HepG2 (cell line): Measurements from ENCODE around the gene DPPA2. TPM values are rescaled to one million over a fixed set of nuclear protein-coding genes. Genes with fewer than 3 reads are reported as not detected.

Experiments used
- ATAC-seq: fragments of 200-7000 bp; cut with Tn5 transposase; 3 replicates; pipeline ENCODE4 v1.9.1; 2020; ENCODE audit warnings: mild to moderate bottlenecking, moderate library complexity
- BruUV-seq: library from RNA; stranded (reverse); fragments of 400-500 nt; replicated peaks from 2 replicates; lab custom pipeline; 2021; lab: Mats Ljungman, UMichigan
- CTCF ChIA-PET: fragments of 300-600 bp; formaldehyde crosslinking; extraction: SDS; loops from one replicate; lab custom pipeline; 2021; ENCODE audit warnings: low total read pairs, inconsistent platforms, low intra/inter-chr PET ratio; lab: Yijun Ruan, JAX
- POLR2A ChIA-PET: fragments of 350-600 bp; sonication (Branson Sonifier 250); formaldehyde crosslinking; loops from one replicate; lab custom pipeline; 2020; ENCODE audit warnings: antibody characterized with exemption, inconsistent platforms; lab: Yijun Ruan, JAX
- DNase-seq: peaks from one replicate; pipeline ENCODE4 v3.0.0-alpha.2; 2015; ENCODE audit warnings: low spot score
- FAIRE-seq: peaks from 3 replicates; lab custom pipeline; 2011; peaks lifted over from hg19 to GRCh38; lab: Jason Lieb, UNC
- H2AFZ ChIP-seq: one replicate; pipeline ENCODE4 v1.6.1; 2011; ENCODE audit warnings: low read length, inconsistent platforms
- H3K27ac ChIP-seq: fragments of 300-600 bp; 3 replicates; pipeline ENCODE4 v1.8.0; 2011; ENCODE audit warnings: mixed run types, mild to moderate bottlenecking, mixed read lengths, low read length, inconsistent platforms; ENCODE audit not compliant: insufficient read depth; ENCODE audit errors: extremely low read length
- H3K27me3 ChIP-seq, 2 experiments: fragments of 200-600 bp in 1 of 2; 2 replicates in 1 of 2; 3 replicates in 1 of 2; pipeline versions ENCODE4 v1.6.0 to v1.8.0; 2011; ENCODE audit warnings: low read length in 2 of 2, mild to moderate bottlenecking in 2 of 2, moderate library complexity in 2 of 2, inconsistent platforms in 1 of 2; ENCODE audit not compliant: insufficient read depth in 2 of 2, control insufficient read depth in 1 of 2
- H3K36me3 ChIP-seq, 2 experiments: fragments of 200-600 bp in 1 of 2; replicated peaks in 1 of 2; 2 replicates in 1 of 2; 3 replicates in 1 of 2; pipeline versions ENCODE4 v1.5.1 to v1.8.0; 2011; ENCODE audit warnings: low read length in 2 of 2, inconsistent platforms in 1 of 2; ENCODE audit not compliant: insufficient read depth in 2 of 2, control insufficient read depth in 1 of 2
- H3K4me1 ChIP-seq: 2 replicates; pipeline ENCODE4 v1.5.1; 2012; ENCODE audit warnings: low read length, inconsistent platforms; ENCODE audit not compliant: insufficient read depth
- H3K4me2 ChIP-seq: 2 replicates; pipeline ENCODE4 v1.6.0; 2011; ENCODE audit warnings: low read depth, low read length, inconsistent platforms
- H3K4me3 ChIP-seq, 3 experiments: fragments of 200-600 bp in 1 of 3; sonication (generic), shearing (Covaris generic) in 1 of 3; replicated peaks in 1 of 3; 2 replicates each; pipeline ENCODE4 v1.5.1; 2011 to 2016; ENCODE audit warnings: low read length in 3 of 3, inconsistent platforms in 2 of 3, low read depth in 2 of 3, mild to moderate bottlenecking in 2 of 3, control low read depth in 1 of 3, mixed read lengths in 1 of 3; ENCODE audit not compliant: insufficient read depth in 1 of 3
- H3K79me2 ChIP-seq: one replicate; pipeline ENCODE4 v1.6.1; 2011; ENCODE audit warnings: low read length, inconsistent platforms; ENCODE audit not compliant: insufficient read depth
- H3K9ac ChIP-seq: 2 replicates; pipeline ENCODE4 v1.6.0; 2011; ENCODE audit warnings: mild to moderate bottlenecking, low read depth, low read length, inconsistent platforms; ENCODE audit not compliant: insufficient read depth
- H3K9me3 ChIP-seq: 2 replicates; pipeline ENCODE4 v1.5.1; 2012; ENCODE audit warnings: mild to moderate bottlenecking, low read length
- H4K20me1 ChIP-seq: 2 replicates; pipeline ENCODE4 v1.6.0; 2011; ENCODE audit warnings: inconsistent platforms, mild to moderate bottlenecking, low read length, moderate library complexity; ENCODE audit not compliant: insufficient read depth
- AKAP8 ChIP-seq: sonication (generic); formaldehyde crosslinking; IDR thresholded peaks from 2 replicates; pipeline ENCODE4 v1.5.1; 2020; ENCODE audit warnings: mild to moderate bottlenecking, missing genetic modification reagents
- BRCA1 ChIP-seq: sonication (generic); formaldehyde crosslinking; IDR thresholded peaks from 2 replicates; pipeline ENCODE4 v1.4.0; 2020; ENCODE audit warnings: missing genetic modification reagents
- CBX2 ChIP-seq, 2 experiments: fragments of 200-600 bp in 1 of 2; sonication (generic); formaldehyde crosslinking in 1 of 2; IDR thresholded peaks; 2 replicates each; pipeline versions ENCODE4 v1.7.0 to v1.8.1; 2018 to 2022; ENCODE audit warnings: low read depth in 2 of 2, low read length in 1 of 2, mild to moderate bottlenecking in 1 of 2, missing genetic modification reagents in 1 of 2
- JUNB ChIP-seq: sonication (generic); formaldehyde crosslinking; IDR thresholded peaks from 2 replicates; pipeline ENCODE4 v1.8.0; 2022; ENCODE audit warnings: missing genetic modification reagents, mild to moderate bottlenecking, borderline replicate concordance
- KDM5B ChIP-seq: sonication (generic); formaldehyde crosslinking; IDR thresholded peaks from 2 replicates; pipeline ENCODE4 v1.4.0; 2020; ENCODE audit warnings: missing genetic modification reagents, mild to moderate bottlenecking, borderline replicate concordance
- KLF13 ChIP-seq: sonication (generic); formaldehyde crosslinking; IDR thresholded peaks from 2 replicates; pipeline ENCODE4 v1.4.0; 2020; ENCODE audit warnings: mild to moderate bottlenecking, missing genetic modification reagents
- NCOR1 ChIP-seq: fragments of 200-600 bp; sonication (generic); IDR thresholded peaks from 2 replicates; pipeline ENCODE4 v1.7.0; 2017; ENCODE audit warnings: antibody characterized with exemption, low read length, borderline replicate concordance
- NFIC ChIP-seq: IDR thresholded peaks from 2 replicates; pipeline ENCODE4 v1.6.1; 2012; ENCODE audit warnings: mild to moderate bottlenecking, low read length, inconsistent platforms
- PAF1 ChIP-seq: IDR thresholded peaks from 2 replicates; pipeline ENCODE4 v1.6.1; 2016; ENCODE audit warnings: missing genetic modification reagents, missing compliant biosample characterization
- POLR2A ChIP-seq, 2 experiments: IDR thresholded peaks; 2 replicates each; pipeline ENCODE4 v1.6.1; 2011; ENCODE audit warnings: low read depth in 2 of 2, low read length in 2 of 2, mild to moderate bottlenecking in 1 of 2, moderate library complexity in 1 of 2; ENCODE audit not compliant: insufficient read depth in 1 of 2
- SNAI1 ChIP-seq: sonication (generic); formaldehyde crosslinking; IDR thresholded peaks from 2 replicates; pipeline ENCODE4 v1.5.0; 2020; ENCODE audit warnings: mild to moderate bottlenecking, missing genetic modification reagents, borderline replicate concordance
- SP1 ChIP-seq, 2 experiments: fragments of 450-650 bp in 1 of 2; sonication (generic) in 1 of 2; formaldehyde crosslinking in 1 of 2; IDR thresholded peaks; 2 replicates each; pipeline versions ENCODE4 v1.4.0 to v1.6.1; 2016 to 2020; ENCODE audit warnings: missing genetic modification reagents in 1 of 2
- TRIM24 ChIP-seq: sonication (generic); formaldehyde crosslinking; IDR thresholded peaks from 2 replicates; pipeline ENCODE4 v1.8.0; 2022; ENCODE audit warnings: mild to moderate bottlenecking, missing genetic modification reagents
- ZNF460 ChIP-seq: sonication (generic); formaldehyde crosslinking; IDR thresholded peaks from 2 replicates; pipeline ENCODE4 v1.5.1; 2020; ENCODE audit warnings: missing genetic modification reagents, mild to moderate bottlenecking, borderline replicate concordance
- ZNF605 ChIP-seq: sonication (generic); formaldehyde crosslinking; IDR thresholded peaks from 2 replicates; pipeline ENCODE4 v1.8.0; 2022; ENCODE audit warnings: mild to moderate bottlenecking, missing genetic modification reagents
- ZNF761 ChIP-seq: sonication (generic); formaldehyde crosslinking; conservative IDR thresholded peaks from 2 replicates; pipeline ENCODE4 v1.4.0; 2020; ENCODE audit warnings: mild to moderate bottlenecking, missing genetic modification reagents
- in situ Hi-C: cut with HindIII; loops from 2 replicates; pipeline ENCODE4 v1.10.0; 2017; ENCODE audit warnings: low pct_unique_long_range_greater_than_20kb; ENCODE audit not compliant: extremely low pct_ligation_motif_present
- intact Hi-C: fragments of 100-400 bp; cut with micrococcal nuclease; formaldehyde crosslinking; loops from one replicate; pipeline ENCODE4 v1.10.0; 2022; ENCODE audit not compliant: unreplicated experiment
- polyA plus RNA-seq, 8 experiments: library from polyadenylated mRNA; depleted of rRNA in 3 of 8; stranded (reverse) in 7 of 8; unstranded in 1 of 8; fragments of >200 nt; fragmentation: Illumina TruSeq in 4 of 8; extraction: Trizol in 4 of 8; gene quantifications; 2 replicates each; pipeline versions ENCODE4 v1.2.1 to v1.2.3, GENCODE V29; 2011 to 2016; ENCODE audit warnings: low read depth in 4 of 8, missing spikeins in 1 of 8, mixed read lengths in 1 of 8; ENCODE audit not compliant: insufficient read depth in 1 of 8
- total RNA-seq, 5 experiments: library from RNA; depleted of rRNA; stranded (reverse); fragments of >200 nt; fragmentation: Illumina TruSeq; extraction: Trizol; gene quantifications; 2 replicates each; pipeline ENCODE4 v1.2.3, GENCODE V29; 2016; ENCODE audit warnings: low read depth in 1 of 5
- TF ChIP-seq, protein P1 (sequence below): sonication (generic); formaldehyde crosslinking; IDR thresholded peaks from 2 replicates; pipeline ENCODE4 v1.8.1; 2023; ENCODE audit warnings: mild to moderate bottlenecking, moderate library complexity, missing genetic modification reagents
- TF ChIP-seq, protein P2 (sequence below): IDR thresholded peaks from 2 replicates; pipeline ENCODE4 v1.6.1; 2016; ENCODE audit warnings: missing compliant biosample characterization, missing genetic modification reagents, borderline replicate concordance
- TF ChIP-seq, protein P3 (sequence below), 2 experiments: IDR thresholded peaks; 2 replicates each; pipeline ENCODE4 v1.6.1; 2011 to 2012; ENCODE audit warnings: low read length in 2 of 2, borderline replicate concordance in 1 of 2, low read depth in 1 of 2, mild to moderate bottlenecking in 1 of 2, moderate library complexity in 1 of 2

Gene DPPA2
- total and polyA plus RNA-seq, 2 of the 13 experiments (the other 11 are each of a cell fraction or from before 2014, with no cell fraction given) = not detected

DNA sequence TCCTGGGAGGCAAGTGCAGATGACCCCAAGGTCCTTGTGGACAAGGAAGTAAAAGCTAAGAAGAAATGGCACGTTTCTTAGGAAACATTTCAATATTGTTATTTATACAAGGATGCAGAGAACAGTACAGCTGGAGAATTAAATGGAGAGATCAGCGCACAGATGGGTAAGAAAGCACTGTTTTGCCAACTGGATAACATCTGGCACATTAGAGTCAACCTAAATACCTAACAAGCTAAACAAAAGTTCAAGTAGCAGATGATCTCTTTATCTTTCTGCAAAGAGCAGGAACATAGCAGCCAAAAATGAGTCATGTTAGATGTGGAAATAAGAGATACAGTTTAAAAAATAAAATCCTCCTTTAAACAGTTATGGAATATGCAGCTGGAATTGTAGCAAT lies 36.7 kb upstream of the DPPA2 start (continued):
- no peak for TF ChIP-seq AKAP8 (CRISPR knock-in tag)
- no peak for TF ChIP-seq TRIM24
- TF ChIP-seq BRCA1 (CRISPR knock-in tag) = no peak
- TF ChIP-seq, protein P1, sequence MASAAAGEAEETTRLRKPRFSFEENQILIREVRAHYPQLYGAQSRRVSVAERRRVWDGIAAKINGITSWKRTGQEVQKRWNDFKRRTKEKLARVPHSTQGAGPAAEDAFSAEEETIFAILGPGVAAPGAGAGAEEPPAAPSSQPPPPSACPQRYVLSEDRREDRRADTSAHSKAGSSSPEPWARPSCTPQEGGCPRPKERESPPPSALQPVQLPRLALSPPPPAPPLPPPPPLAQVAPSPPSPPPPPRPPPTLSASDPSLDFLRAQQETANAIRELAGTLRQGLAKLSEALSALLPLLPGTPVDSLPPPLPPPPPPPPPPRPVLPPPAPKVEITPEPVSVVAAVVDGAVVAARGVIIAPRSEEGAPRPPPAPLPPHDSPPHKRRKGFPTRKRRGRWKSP (CRISPR knock-in tag) = no peak
- no peak for TF ChIP-seq ZNF605 (CRISPR knock-in tag)
- TF ChIP-seq, all 625 proteins: peak for 0

DNA sequence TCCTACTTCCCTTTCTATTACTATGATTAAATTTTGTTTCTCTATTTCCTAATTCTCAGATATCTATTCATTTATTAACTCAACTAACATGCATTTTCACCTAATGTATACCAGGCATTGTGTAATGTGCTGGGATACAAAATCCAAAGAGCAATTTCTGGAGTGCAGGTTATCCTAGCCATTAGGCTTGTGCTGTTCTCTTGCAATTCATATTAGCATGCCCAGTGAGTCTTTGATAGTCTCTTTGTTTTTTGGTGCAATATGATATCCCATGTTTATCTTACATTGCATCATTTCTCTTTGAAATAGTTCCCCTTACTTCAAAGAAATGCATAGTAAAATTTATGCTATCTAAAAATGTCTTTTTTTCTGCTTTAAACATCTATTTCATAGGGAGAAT lies 34.9 kb upstream of the DPPA2 start:
- H3K27me3 ChIP-seq = no peaks in the 10 kb centered on the region
- ATAC-seq (no peak), DNase-seq (no peak)
- no peaks in the 10 kb centered on the region for H4K20me1 ChIP-seq
- H3K9me3 ChIP-seq = no peaks in the 10 kb centered on the region
- H3K27ac ChIP-seq = no peak overlapping the region
- no peak for TF ChIP-seq PAF1
- TF ChIP-seq JUNB (CRISPR knock-in tag) = no peak
- TF ChIP-seq, protein P2, sequence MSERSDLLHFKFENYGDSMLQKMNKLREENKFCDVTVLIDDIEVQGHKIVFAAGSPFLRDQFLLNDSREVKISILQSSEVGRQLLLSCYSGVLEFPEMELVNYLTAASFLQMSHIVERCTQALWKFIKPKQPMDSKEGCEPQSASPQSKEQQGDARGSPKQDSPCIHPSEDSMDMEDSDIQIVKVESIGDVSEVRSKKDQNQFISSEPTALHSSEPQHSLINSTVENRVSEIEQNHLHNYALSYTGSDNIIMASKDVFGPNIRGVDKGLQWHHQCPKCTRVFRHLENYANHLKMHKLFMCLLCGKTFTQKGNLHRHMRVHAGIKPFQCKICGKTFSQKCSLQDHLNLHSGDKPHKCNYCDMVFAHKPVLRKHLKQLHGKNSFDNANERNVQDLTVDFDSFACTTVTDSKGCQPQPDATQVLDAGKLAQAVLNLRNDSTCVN (CRISPR knock-in tag) = no peak
- no peak for TF ChIP-seq NCOR1
- TF ChIP-seq SP1 (IDR thresholded peaks at IDR 0.05) = no peak
- no peak for TF ChIP-seq SP1 (CRISPR knock-in tag; IDR thresholded peaks at IDR 0.05)
- no peak for TF ChIP-seq ZNF761
- no peak for TF ChIP-seq NFIC
- no peak for TF ChIP-seq SNAI1 (CRISPR knock-in tag)
- TF ChIP-seq KLF13 (CRISPR knock-in tag) = no peak
- TF ChIP-seq CBX2 (IDR thresholded peaks at IDR 0.05; ENCODE audit: low read depth, low read length) = no peak
- no peak for TF ChIP-seq CBX2 (CRISPR knock-in tag; IDR thresholded peaks at IDR 0.05; ENCODE audit: low read depth)
- TF ChIP-seq POLR2A (IDR thresholded peaks at IDR 0.05; ENCODE audit: insufficient read depth in 1 of 2, low read depth in 2 of 2, low read length in 2 of 2) = no peak
- TF ChIP-seq, protein P3, sequence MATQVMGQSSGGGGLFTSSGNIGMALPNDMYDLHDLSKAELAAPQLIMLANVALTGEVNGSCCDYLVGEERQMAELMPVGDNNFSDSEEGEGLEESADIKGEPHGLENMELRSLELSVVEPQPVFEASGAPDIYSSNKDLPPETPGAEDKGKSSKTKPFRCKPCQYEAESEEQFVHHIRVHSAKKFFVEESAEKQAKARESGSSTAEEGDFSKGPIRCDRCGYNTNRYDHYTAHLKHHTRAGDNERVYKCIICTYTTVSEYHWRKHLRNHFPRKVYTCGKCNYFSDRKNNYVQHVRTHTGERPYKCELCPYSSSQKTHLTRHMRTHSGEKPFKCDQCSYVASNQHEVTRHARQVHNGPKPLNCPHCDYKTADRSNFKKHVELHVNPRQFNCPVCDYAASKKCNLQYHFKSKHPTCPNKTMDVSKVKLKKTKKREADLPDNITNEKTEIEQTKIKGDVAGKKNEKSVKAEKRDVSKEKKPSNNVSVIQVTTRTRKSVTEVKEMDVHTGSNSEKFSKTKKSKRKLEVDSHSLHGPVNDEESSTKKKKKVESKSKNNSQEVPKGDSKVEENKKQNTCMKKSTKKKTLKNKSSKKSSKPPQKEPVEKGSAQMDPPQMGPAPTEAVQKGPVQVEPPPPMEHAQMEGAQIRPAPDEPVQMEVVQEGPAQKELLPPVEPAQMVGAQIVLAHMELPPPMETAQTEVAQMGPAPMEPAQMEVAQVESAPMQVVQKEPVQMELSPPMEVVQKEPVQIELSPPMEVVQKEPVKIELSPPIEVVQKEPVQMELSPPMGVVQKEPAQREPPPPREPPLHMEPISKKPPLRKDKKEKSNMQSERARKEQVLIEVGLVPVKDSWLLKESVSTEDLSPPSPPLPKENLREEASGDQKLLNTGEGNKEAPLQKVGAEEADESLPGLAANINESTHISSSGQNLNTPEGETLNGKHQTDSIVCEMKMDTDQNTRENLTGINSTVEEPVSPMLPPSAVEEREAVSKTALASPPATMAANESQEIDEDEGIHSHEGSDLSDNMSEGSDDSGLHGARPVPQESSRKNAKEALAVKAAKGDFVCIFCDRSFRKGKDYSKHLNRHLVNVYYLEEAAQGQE (IDR thresholded peaks at IDR 0.05; ENCODE audit: borderline replicate concordance in 1 of 2, low read depth in 1 of 2, low read length in 2 of 2) = no peak
- no peak for TF ChIP-seq KDM5B (CRISPR knock-in tag)
- no peak for TF ChIP-seq ZNF460 (CRISPR knock-in tag)
- TF ChIP-seq, all 625 proteins: peak for 0
- no peak overlapping the region for H2AFZ ChIP-seq
- no peak overlapping the region for H3K4me3 ChIP-seq
- FAIRE-seq = no peak
- CTCF ChIA-PET = no interaction called here
- in situ Hi-C loops (no loop called here), intact Hi-C loops (no loop called here)
- no TSS peak for BruUV-seq
- no peak overlapping the region for H3K4me2 ChIP-seq
- no peaks in the 10 kb centered on the region for H3K36me3 ChIP-seq
- H3K4me1 ChIP-seq = no peaks in the 10 kb centered on the region
- H3K9ac ChIP-seq = no peak overlapping the region
- POLR2A ChIA-PET = no interaction called here
- H3K79me2 ChIP-seq = no peaks in the 10 kb centered on the region
